Right lung (tissue), 5 donors: ENCODE measurements around the gene ZNF385D. TPM values are rescaled to one million over a fixed set of nuclear protein-coding genes. Genes with fewer than 3 reads are reported as not detected.
A peak's percentile ranks its signal among the peaks of the same experiment; 100 is the strongest.

Source experiments
- DNase-seq, 2 donors: peaks; one replicate each; pipeline ENCODE4 v3.0.0-alpha.2; 2013
- polyA plus RNA-seq, 5 donors: library from polyadenylated mRNA; unstranded; fragments of 120-200 nt; gene quantifications; one replicate each; pipeline versions ENCODE4 v1.2.1 to v1.2.3, GENCODE V29; 2013; ENCODE audit warnings: inconsistent platforms in 1 of 5, low replicate concordance in 1 of 5; ENCODE audit not compliant: insufficient read length in 5 of 5, insufficient read depth in 1 of 5

Gene ZNF385D
- polyA plus RNA-seq, 5 donors, result 12.9 to 32.7 (median 22.9) TPM

DNA sequence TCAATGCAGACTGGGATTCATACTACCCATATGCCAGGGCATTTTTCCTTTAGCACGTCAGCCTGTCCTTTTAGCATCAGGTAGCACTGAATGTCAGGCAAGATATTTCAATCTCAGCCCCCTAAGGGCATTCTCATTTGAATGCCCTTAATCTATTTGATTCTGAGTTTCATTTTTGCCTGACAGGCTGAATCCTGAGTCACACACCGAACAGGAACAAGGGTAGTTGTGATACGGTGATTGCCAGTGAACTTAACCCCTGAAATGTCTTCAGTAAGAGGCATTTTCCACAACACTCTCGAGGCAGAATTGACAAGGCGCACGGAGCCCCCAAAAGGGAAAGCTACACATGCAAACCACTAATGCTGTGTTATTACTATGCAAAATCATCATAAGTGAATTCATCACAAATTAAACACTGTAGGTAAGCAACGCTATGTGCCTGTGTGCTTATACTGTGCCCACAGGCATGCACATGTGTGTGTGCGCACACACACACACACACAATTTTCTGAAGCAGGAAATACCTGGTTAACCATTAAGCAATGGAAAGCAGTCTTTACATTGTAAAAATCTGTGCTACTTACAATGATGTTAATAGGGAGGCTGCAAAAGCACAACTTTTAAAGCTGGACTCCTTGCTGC, 130.4 kb downstream of the ZNF385D start:
- DNase-seq, result peak in 1 of 2 donors; percentile 10

- DNase-seq, result no peak
These were observed 132.3 kb downstream of the ZNF385D start for GRCh38 chr3:21618695-21619094.

DNA sequence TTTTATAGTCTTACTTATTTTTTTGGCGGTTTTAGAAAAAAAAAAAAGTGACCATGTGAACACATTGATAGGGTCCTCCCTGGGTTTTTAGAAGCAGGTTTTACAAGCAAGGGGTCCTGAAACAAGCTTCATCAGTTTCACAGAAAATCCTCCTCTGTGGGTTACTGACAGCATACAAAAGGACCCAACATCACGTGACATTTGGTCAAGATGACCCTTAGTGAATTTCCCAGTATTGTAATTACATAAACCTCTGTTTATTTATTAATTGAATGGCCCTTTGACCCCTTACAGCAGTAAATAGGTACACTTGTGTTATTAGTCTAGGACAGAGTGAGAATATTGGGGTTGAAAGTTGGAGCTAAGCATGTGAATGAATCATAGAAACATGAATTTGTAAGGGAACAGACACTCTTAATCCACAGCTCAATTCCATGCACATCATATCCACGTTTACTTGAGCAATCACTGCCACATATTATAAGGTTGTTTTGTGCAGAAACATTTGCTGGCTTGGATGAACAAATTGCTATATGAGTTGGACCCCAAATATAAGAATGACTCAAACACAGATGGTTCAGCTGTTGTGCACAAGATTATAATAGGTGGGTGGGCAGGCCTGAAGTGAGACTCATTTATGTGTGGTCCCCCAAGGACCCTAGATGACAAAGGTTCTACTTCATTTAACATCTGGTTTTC, 137.5 kb downstream of the ZNF385D start:
- DNase-seq, result no peak

- DNase-seq, result no peak
These were observed 149.8 kb downstream of the ZNF385D start for GRCh38 chr3:21601178-21601577.

- DNase-seq, result no peak
These were observed 151.1 kb downstream of the ZNF385D start for GRCh38 chr3:21599890-21600289.

- no peak for DNase-seq
These were observed 158.2 kb downstream of the ZNF385D start for GRCh38 chr3:21592828-21593227.

GRCh38 chr3:21587894-21588293, 163.1 kb downstream of the ZNF385D start:
- DNase-seq, result no peak

DNA sequence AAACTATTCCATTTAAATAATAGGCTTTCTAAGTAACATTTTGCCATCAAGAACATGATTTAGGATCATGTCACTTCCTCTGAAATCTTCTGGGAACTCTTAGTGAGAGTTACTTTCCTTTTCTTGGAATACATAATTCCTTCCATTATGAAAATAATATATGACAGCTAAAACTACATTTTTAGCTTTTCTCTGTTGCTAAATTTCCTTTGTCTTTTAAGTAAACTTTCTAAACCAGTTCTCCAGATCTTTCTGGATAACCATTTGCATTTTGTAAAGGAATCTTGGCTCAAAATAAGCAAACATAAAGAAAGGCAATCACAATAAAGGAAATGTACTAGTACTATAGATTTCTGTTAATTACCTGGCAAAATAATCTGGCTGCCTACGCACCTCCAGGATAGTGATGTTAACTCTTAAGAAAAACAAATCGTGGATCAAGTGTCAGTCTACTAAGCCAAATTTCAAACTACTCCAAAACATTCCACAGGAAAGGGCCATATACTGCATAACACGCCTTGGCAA, 165.7 kb downstream of the ZNF385D start:
- no peak for DNase-seq

DNA sequence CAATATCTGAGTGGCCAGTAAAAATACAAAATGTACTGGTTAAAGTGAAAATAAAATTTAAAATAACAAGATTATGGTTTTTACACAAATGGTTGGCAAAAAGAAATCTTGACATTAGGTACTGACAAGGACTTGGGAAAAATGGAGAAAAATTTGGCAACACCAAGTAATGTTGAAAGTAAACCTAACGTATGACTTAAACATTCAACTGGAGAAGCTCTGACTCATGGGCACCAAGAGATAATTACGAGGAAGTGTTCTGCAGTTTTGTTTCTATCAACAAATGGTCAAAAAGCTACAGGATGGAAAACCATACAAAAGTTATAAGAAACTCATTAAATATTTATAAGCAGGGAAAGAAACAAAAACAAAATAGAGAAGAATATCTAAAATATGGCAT, 177.7 kb downstream of the ZNF385D start:
- DNase-seq, result no peak

DNA sequence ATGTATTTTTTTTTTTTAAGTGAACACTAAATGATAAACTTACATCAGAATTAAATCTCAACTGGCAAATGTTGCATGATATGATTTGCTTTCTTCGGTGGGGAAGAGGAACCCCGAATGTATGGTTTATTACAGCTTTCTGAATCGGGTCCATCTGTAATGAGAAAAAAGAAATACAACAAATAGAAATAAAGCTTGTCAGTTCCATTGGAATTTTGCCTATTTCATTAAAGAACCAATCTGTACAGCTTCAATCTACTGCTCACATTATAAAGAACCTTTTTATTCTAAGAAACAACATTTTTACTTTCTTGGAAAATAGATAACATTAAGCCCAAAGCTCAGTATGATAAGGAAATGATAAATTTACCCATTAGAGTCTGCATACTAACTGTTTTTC, 186.5 kb downstream of the ZNF385D start:
- DNase-seq, result peak; percentile 8 to 12

GRCh38 chr3:21562243-21562642, 188.8 kb downstream of the ZNF385D start:
- no peak for DNase-seq

GRCh38 chr3:21561472-21561871, 189.5 kb downstream of the ZNF385D start:
- no peak for DNase-seq

- no peak for DNase-seq
These were observed 200.0 kb downstream of the ZNF385D start for GRCh38 chr3:21551019-21551418.

GRCh38 chr3:21544076-21544462, 206.9 kb downstream of the ZNF385D start:
- no peak for DNase-seq

GRCh38 chr3:21543380-21544075, 207.5 kb downstream of the ZNF385D start:
- DNase-seq, result no peak

DNA sequence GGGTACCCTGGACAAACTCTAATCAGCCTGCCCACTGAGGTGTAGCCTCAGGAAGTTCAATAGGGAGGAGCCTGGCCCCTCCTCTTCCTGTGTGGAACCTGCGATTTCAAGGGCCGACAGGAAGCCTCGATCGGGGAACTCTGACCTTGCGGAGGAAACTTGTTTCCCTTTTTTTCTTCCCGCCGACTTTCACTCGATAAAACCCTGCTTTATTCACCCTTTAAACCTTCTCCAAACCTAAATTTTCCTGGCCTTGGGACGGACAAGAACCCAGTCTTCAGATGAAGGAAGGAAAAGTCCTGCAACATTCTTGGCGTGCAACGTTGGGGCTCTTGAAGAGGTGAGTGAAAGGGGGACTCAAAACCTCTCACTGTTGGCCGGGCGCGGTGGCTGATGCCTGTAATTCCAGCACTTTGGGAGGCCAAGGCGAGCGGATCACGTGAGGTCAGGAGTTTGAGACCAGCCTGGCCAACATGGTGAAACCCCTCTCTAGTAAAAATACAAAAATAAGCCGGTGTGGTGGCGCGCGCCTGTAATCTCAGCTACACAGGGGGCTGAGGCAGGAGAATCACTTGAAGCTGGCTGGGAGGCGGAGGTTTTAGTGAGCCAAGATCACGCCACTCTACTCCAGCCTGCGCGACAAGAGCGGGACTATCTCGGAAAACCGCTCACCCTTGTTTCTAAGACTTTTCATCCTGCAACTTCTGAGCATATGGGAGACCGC, 208.2 kb downstream of the ZNF385D start:
- DNase-seq, result no peak

DNA sequence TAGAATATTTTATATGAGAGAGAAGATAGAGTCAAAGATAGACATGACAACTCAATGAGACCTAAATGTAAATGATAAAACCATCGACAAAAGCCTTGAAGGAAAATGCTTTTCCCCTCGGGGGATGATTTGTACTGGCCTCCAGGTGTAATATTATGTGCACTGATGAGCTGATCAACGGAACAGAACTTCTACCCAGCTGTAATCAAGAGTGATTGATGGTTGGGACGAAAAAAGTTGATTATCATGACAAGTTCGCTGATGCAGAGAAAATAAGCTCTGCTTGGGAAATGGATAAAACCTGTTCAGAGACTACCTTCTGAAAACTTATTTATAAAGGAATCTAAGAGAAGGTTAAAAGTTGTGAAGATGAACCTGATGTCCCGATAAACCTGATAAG, 210.7 kb downstream of the ZNF385D start:
- DNase-seq, result no peak

DNA sequence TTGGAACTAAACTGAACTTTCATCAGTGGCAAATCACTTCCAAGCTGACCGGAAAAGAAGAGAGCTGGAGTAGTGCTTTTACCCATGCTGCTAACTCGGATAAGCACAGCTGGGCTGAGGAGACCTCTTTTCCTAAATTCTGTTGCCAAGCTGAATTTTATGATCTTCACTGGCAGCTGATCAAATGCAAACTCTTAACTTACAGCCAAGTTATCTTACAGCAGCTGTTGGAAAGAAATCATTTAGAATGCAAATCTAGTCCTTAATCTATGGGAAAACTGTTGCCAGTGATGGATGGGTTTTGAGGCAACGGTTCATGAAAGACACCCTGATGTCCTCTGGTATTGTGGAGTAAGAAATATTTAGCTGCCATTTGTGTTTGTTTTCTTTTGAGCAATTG, 216.5 kb downstream of the ZNF385D start:
- DNase-seq, result peak; percentile 74 to 77

GRCh38 chr3:21533002-21533401, 218.0 kb downstream of the ZNF385D start:
- no peak for DNase-seq

DNA sequence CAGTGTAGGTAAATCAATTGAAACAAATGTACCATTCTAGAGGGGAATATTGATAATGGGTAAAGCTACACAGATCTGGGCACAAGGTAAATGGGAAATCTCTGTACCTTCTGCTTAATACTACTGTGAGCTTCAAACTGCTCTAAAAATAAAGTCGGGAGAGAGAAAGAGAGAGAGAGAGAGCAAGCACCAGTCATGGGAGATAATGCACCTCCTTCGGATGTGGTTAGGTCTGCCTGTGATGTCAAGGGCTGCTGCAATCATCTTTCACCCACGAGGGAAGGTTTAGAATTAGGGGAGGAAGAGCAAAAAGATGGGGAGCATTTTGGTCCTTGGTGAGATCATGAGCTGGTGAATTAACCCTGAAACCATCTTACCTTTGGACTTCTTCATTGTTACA, 219.1 kb downstream of the ZNF385D start:
- DNase-seq, result no peak

DNA sequence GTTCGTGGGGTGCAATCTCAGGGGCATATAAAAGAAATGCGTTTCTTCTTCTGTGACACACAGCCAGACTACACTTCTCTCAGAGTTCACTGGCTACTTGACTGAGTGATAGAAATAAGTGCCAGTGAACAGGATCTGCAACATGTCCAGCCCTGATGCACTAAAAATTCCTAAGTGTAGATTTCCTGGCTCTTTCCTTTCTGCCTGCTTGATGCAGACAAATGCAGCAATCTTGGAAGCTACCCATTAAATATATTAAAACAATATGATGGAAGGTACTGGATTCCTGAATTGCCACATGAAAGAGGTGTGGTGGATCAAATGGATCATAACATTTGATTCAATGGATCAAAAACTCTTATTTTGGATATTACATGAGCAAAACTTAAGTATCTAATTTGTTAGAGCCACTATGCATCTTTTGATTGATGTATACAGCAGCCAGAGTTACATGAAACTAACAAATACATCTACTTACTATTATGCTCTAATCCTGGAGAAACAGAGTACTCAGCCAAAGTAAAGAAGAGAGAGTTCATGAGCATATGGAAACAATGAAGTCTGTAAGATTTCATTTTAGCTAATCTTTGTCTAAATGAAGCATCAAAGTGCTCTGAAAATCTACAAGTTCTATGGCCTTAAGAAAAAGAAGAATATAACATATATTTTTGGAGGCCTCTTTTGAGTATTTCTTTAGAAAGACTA, 222.6 kb downstream of the ZNF385D start:
- DNase-seq, result no peak

DNA sequence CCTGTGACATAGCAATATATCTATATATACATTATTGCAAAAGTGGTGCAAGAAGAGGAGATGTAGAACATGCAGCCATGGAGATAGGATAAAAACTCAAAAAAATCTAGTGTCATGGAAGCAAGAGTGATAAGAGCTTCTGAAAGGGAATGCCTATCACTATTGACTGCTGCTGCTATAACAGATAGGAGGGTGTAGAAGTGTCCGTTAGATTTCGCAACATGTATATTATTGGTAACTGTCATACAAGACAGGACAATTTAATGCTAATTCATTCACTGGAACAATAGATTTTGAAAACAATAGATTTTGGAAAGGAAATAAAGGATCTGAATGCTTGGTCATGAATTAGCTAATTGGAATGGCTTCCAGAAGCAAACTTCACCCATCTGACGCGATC, 224.5 kb downstream of the ZNF385D start:
- DNase-seq, result no peak
